Common myeloid progenitor, CD34-positive (primary cell): Measurements from ENCODE around the gene HMG20A.
A peak's percentile ranks its signal among the peaks of the same experiment; 100 is the strongest.

Experiments used
- CTCF ChIA-PET: fragments of 350-600 bp; sonication (Branson Sonifier 250); formaldehyde crosslinking; loops from one replicate; lab custom pipeline; 2021; ENCODE audit warnings: antibody characterized with exemption; lab: Charles Lee
- POLR2A ChIA-PET: fragments of 350-600 bp; sonication (Branson Sonifier 250); formaldehyde crosslinking; loops from one replicate; lab custom pipeline; 2021; ENCODE audit warnings: antibody characterized with exemption; lab: Charles Lee
- DNase-seq, 3 donors: peaks; one replicate each; pipeline versions ENCODE4 v3.0.0 to v3.0.0-alpha.2; 2013
- H3K27ac ChIP-seq, 2 experiments: 1 replicate in 1 of 2; 2 replicates in 1 of 2; pipeline ENCODE4 v1.7.0; 2013; ENCODE audit warnings: inconsistent platforms in 2 of 2, low read length in 2 of 2, mild to moderate bottlenecking in 2 of 2, low read depth in 1 of 2, moderate library complexity in 1 of 2; ENCODE audit not compliant: severe bottlenecking in 2 of 2, insufficient read depth in 1 of 2, poor library complexity in 1 of 2
- H3K27me3 ChIP-seq, 5 experiments: replicated peaks in 2 of 5; 1 replicate in 3 of 5; 2 replicates in 2 of 5; pipeline versions ENCODE4 v1.6.1 to v1.7.0; 2013; ENCODE audit warnings: low read length in 4 of 5, mild to moderate bottlenecking in 2 of 5, moderate library complexity in 2 of 5, inconsistent platforms in 1 of 5; ENCODE audit not compliant: insufficient read depth in 5 of 5, control insufficient read depth in 4 of 5
- H3K36me3 ChIP-seq, 4 experiments: 1 replicate in 2 of 4; 2 replicates in 2 of 4; pipeline versions ENCODE4 v1.6.1 to v1.7.0; 2013; ENCODE audit warnings: low read length in 3 of 4, control low read depth in 1 of 4, mild to moderate bottlenecking in 1 of 4; ENCODE audit not compliant: control insufficient read depth in 4 of 4, insufficient read depth in 4 of 4
- H3K4me1 ChIP-seq, 4 experiments: 1 replicate in 3 of 4; 2 replicates in 1 of 4; pipeline versions ENCODE4 v1.6.1 to v1.7.1; 2013; ENCODE audit warnings: low read length in 3 of 4, mild to moderate bottlenecking in 3 of 4, control low read depth in 1 of 4, inconsistent platforms in 1 of 4, moderate library complexity in 1 of 4; ENCODE audit not compliant: control insufficient read depth in 4 of 4, insufficient read depth in 4 of 4; ENCODE audit errors: control extremely low read depth in 1 of 4
- H3K4me3 ChIP-seq, 7 experiments: 1 replicate in 4 of 7; 2 replicates in 3 of 7; pipeline versions ENCODE4 v1.5.1 to v1.7.0; 2013; ENCODE audit warnings: mild to moderate bottlenecking in 7 of 7, low read length in 6 of 7, moderate library complexity in 6 of 7, inconsistent platforms in 2 of 7, low read depth in 2 of 7, control low read depth in 1 of 7; ENCODE audit not compliant: insufficient read depth in 4 of 7, control insufficient read depth in 1 of 7; ENCODE audit errors: extremely low read depth in 1 of 7
- H3K9me3 ChIP-seq, 5 experiments: 1 replicate in 4 of 5; 2 replicates in 1 of 5; pipeline versions ENCODE4 v1.6.1 to v1.7.1; 2013; ENCODE audit warnings: low read length in 4 of 5, mild to moderate bottlenecking in 2 of 5, inconsistent platforms in 1 of 5, low read depth in 1 of 5, moderate library complexity in 1 of 5; ENCODE audit not compliant: control insufficient read depth in 4 of 5, insufficient read depth in 2 of 5; ENCODE audit errors: control extremely low read depth in 1 of 5
- WGBS: methylation state at CpG from one replicate; pipeline ENCODE4 v1.1.5; 2013; ENCODE audit not compliant: insufficient coverage; 5-methylcytosine and 5-hydroxymethylcytosine counted together

HMG20A gene

GRCh38 chr15:77454265-77454664 lies 33.6 kb downstream of the HMG20A start:
- CTCF ChIA-PET: no interaction called here
- Histone ChIP-seq H3K4me3 (no peak overlapping the region), H3K9me3 (no peaks in the 10 kb centered on the region), H3K27me3 (no peaks in the 10 kb centered on the region), H3K4me1 (peaks cover 4 to 10% (median 10%) of the 10 kb centered on the region in 4 experiments), H3K36me3 (peaks cover 2 to 18% (median 8%) of the 10 kb centered on the region in 4 experiments), H3K27ac (no peak overlapping the region)
- no CpG with 5 or more reads among the region's 1 CpG for WGBS
- POLR2A ChIA-PET: no interaction called here
- no peak for DNase-seq

- no peaks in the 10 kb centered on the region for H3K27me3 ChIP-seq
- no peak for DNase-seq
- ChIA-PET POLR2A (no interaction called here), CTCF (no interaction called here)
- H3K4me1 ChIP-seq: peaks cover 4 to 10% (median 10%) of the 10 kb centered on the region in 4 experiments
- H3K27ac ChIP-seq: no peak overlapping the region
- no peaks in the 10 kb centered on the region for H3K9me3 ChIP-seq
- peaks cover 0 to 22% (median 10%) of the 10 kb centered on the region in 4 experiments for H3K36me3 ChIP-seq
- H3K4me3 ChIP-seq: no peak overlapping the region
Observed at GRCh38 chr15:77454951-77455350, 34.3 kb downstream of the HMG20A start.

- H3K9me3 ChIP-seq: no peaks in the 10 kb centered on the region
- WGBS: 100% methylated on average over 2 of the region's 3 CpGs
Observed at GRCh38 chr15:77455696-77456321, 35.1 kb downstream of the HMG20A start.

GRCh38 chr15:77456746-77457145 lies 36.1 kb downstream of the HMG20A start:
- DNase-seq: no peak
- H3K4me1 ChIP-seq: peaks cover 4 to 10% (median 10%) of the 10 kb centered on the region in 4 experiments
- H3K36me3 ChIP-seq: peaks cover 0 to 28% (median 12%) of the 10 kb centered on the region in 4 experiments
- no peaks in the 10 kb centered on the region for H3K9me3 ChIP-seq
- no peaks in the 10 kb centered on the region for H3K27me3 ChIP-seq
- ChIA-PET CTCF (interaction anchor here (1.1 to 1.2 kb wide), 2 partner anchors 11 to 41 kb away, joined by 3 read pairs; no protein-coding TSS in a partner anchor), POLR2A (no interaction called here)
- WGBS: 100% methylated on average over 1 of the region's 1 CpG
- no peak overlapping the region for H3K27ac ChIP-seq
- no peak overlapping the region for H3K4me3 ChIP-seq

More at GRCh38 chr15:77455696-77456321, 35.1 kb downstream of the HMG20A start:
- peaks cover 0 to 22% (median 12%) of the 10 kb centered on the region in 4 experiments for H3K36me3 ChIP-seq
- no peak for DNase-seq
- peaks cover 4 to 10% (median 10%) of the 10 kb centered on the region in 4 experiments for H3K4me1 ChIP-seq
- H3K4me3 ChIP-seq: no peak overlapping the region
- ChIA-PET CTCF (interaction anchor here (0.7 kb wide), 1 partner anchor 1193 kb away, joined by 3 read pairs; no protein-coding TSS in a partner anchor), POLR2A (no interaction called here)
- no peak overlapping the region for H3K27ac ChIP-seq
- H3K27me3 ChIP-seq: no peaks in the 10 kb centered on the region

GRCh38 chr15:77457191-77457904 lies 36.7 kb downstream of the HMG20A start:
- Histone ChIP-seq H3K27me3 (no peaks in the 10 kb centered on the region), H3K4me1 (peaks cover 4 to 10% (median 10%) of the 10 kb centered on the region in 4 experiments), H3K36me3 (peaks cover 0 to 31% (median 12%) of the 10 kb centered on the region in 4 experiments), H3K9me3 (no peaks in the 10 kb centered on the region), H3K27ac (no peak overlapping the region), H3K4me3 (no peak overlapping the region)
- ChIA-PET POLR2A (no interaction called here), CTCF (interaction anchor here (0.6 to 1.2 kb wide), 3 partner anchors 12 to 100 kb away, joined by 3 read pairs; no protein-coding TSS in a partner anchor)
- 82% methylated on average over 4 of the region's 5 CpGs for WGBS
- DNase-seq: peak in 2 of 3 donors; percentile 18 to 22

- H3K4me1 ChIP-seq: peaks cover 4 to 10% (median 10%) of the 10 kb centered on the region in 4 experiments
- no peak for DNase-seq
- H3K27me3 ChIP-seq: no peaks in the 10 kb centered on the region
- POLR2A ChIA-PET: no interaction called here
- H3K4me3 ChIP-seq: no peak overlapping the region
- CTCF ChIA-PET: interaction anchor here (1.2 kb wide), 1 partner anchor 12 kb away, joined by 3 read pairs; no protein-coding TSS in a partner anchor
- H3K9me3 ChIP-seq: no peaks in the 10 kb centered on the region
- no peak overlapping the region for H3K27ac ChIP-seq
- H3K36me3 ChIP-seq: peaks cover 0 to 33% (median 12%) of the 10 kb centered on the region in 4 experiments
Observed at GRCh38 chr15:77457905-77458265, 37.2 kb downstream of the HMG20A start.

- Histone ChIP-seq H3K27ac (no peak overlapping the region), H3K36me3 (peaks cover 0 to 37% (median 16%) of the 10 kb centered on the region in 4 experiments), H3K4me3 (no peak overlapping the region), H3K4me1 (peaks cover 4 to 10% (median 10%) of the 10 kb centered on the region in 4 experiments), H3K9me3 (no peaks in the 10 kb centered on the region), H3K27me3 (no peaks in the 10 kb centered on the region)
- POLR2A ChIA-PET: no interaction called here
- no CpG with 5 or more reads among the region's 2 CpGs for WGBS
- CTCF ChIA-PET: interaction anchor here (0.6 kb wide), 1 partner anchor 38 kb away, joined by 3 read pairs; no protein-coding TSS in a partner anchor
- no peak for DNase-seq
Observed at GRCh38 chr15:77459031-77459430, 38.3 kb downstream of the HMG20A start.
